Measurements from ENCODE around the gene PTX4.
"Not testable (repeated sequence)": the region's sequence is repeated elsewhere in the genome, so short reads cannot be mapped to it uniquely, and the experiment has no call there.

PTX4 gene

GRCh38 chr16:1442697-1443096, 46.0 kb downstream of the PTX4 start:
- no peak for DNase-seq

GRCh38 chr16:1441391-1441829, 47.3 kb downstream of the PTX4 start:
- DNase-seq = no peak

DNA sequence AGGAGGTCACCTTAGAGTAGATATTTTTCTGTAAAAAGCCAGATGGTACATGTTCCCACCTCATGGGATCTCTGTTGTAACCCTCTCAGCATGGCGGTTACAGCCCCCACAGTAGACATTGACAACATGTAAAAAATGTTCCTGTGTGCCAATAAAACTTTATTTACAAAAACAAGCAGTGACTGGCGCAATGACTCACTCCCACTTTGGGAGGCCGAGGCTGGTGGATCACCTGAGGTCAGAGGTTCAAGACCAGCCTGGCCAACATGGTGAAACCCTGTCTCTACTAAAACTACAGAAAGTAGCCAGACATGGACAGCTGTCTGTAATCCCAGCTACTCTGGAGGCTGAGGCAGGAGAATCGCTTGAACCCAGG, 49.1 kb downstream of the PTX4 start:
- not testable (repeated sequence) for DNase-seq

DNA sequence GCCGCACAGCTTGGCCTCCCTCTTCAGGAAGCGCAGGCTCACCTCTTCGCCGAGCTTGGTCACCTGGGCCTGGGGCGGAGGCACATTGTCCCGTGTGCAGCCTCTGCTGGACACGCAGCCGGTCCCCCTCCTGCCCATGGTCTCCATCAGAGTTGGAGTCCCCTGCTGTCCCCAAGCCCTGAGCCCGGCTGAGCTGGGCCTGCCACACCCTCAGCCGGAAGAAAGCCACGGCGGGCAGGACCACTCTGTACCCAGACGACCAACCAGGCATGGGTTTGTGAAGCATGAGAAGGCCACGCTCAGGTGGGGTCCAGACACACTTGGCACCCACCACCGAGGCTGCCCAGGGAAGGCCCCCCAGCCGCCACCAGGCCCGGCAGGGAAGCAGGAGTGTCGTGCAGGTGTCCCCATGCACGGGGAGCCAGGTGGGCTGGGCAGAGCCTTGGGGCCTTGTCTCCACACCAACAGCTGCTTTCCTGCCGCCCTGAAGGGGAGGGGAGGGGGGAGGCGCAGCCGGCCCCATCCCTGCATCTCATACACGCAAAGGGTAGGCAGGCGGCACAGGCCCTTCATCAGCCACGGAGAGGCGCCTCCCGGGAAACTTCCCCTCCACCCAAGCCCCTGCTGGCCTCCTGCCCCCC, 49.6 kb downstream of the PTX4 start:
- no peak for DNase-seq

DNA sequence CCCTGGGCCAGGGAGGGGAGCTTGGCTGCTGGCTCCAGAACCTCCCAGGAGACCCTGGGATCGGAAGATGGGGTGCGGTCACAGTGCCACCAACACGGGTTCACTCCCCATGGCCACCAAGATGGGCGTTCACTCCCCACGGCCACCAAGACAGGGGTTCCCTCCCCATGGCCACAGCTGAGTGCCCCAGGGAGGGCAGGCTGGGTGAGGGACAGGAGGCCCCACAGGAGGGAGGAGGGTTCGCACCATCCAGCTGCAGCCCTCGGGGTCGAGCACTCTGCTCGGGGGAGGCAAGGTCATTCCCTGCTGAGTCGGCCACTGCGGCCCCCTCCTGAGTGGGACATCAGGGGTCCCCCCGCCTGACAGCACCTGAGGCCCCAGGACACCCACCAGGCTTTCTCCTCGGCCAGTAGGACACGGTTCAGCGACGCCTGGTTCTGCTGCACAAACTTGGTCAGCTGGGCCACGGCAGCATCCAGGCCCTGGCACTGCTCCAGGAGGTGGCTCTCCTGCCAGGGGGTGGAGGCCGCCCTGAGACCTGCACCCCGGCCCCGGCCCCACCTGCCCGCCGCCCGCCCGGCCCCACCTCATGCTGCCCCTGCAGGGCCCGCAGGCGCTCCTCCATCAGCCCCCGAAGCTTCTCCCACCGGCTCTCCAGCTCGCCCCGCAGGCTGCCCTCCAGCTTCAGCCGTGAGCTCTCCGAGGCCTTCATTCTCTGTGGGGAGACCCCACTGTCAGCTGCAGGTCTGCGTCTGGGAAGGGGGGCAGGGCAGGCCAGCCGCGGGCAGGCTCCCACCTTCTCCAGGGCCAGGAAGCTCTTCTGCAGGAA, 50.3 kb downstream of the PTX4 start:
- no peak for DNase-seq

DNA sequence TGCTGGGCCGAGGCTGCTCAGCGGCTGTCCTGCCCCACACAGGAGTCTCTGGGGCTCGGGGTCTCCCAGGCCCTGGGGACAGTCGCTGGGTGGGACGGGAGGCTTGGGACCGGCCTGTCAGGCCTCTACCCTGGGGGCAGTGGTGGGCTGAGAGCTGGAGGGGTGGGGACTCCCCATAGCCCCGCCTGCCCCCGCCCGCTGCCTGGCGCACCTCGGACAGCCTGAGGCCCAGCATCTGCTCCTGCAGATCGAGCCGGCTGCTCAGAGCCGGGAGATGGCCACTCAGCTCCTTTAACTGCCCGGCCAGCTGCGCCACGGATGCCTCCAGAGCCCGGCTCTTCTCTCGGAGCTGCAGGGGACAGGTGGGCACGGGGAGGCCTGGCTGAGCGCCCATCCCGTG, 51.1 kb downstream of the PTX4 start:
- DNase-seq = no peak

DNA sequence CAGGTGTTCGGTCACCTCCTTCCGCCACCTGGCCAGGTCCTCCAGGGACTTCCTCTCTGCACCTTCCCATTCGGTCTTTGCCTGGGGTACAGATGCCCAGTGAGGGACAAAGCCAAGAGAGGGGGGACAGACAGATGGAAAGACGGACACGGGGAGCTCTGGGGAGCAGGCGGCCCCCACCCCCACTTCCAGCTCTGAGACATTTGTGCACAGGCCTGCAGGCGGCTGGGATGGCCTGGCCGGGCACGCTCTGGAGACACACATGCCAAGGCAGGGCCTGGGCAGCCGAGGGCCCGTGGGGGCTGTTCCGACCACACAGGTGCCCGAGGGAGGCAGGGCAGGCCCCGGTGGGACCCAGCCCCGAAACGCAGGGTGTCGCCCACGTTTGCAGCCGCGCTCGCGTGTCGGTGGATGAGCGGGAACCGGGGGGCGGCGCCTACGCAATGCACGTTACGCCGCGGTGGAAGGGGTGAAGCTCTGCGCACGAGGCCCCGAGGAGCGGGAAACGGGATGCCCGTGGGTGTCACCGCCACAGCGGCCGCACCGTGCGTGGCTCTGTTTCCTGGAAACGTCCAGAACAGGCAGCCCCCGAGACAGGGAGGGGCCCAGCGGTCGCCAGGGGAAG, 51.9 kb downstream of the PTX4 start:
- DNase-seq = no peak

GRCh38 chr16:1435921-1436697, 52.6 kb downstream of the PTX4 start:
- no peak for DNase-seq

Measured in activated CD4-positive, alpha-beta T cell treated with anti-CD3 and anti-CD28 coated beads, Interleukin-2, amount 50 U/mL, for 48 hours (primary cell).